ENCODE measurements around the gene RAB44.
"Not testable (repeated sequence)": the region's sequence is repeated elsewhere in the genome, so short reads cannot be mapped to it uniquely, and the experiment has no call there.

The RAB44 gene

GRCh38 chr6:36686668-36687513 is 10.7 kb upstream of the RAB44 start:
- DNase-seq, result no peak

DNA sequence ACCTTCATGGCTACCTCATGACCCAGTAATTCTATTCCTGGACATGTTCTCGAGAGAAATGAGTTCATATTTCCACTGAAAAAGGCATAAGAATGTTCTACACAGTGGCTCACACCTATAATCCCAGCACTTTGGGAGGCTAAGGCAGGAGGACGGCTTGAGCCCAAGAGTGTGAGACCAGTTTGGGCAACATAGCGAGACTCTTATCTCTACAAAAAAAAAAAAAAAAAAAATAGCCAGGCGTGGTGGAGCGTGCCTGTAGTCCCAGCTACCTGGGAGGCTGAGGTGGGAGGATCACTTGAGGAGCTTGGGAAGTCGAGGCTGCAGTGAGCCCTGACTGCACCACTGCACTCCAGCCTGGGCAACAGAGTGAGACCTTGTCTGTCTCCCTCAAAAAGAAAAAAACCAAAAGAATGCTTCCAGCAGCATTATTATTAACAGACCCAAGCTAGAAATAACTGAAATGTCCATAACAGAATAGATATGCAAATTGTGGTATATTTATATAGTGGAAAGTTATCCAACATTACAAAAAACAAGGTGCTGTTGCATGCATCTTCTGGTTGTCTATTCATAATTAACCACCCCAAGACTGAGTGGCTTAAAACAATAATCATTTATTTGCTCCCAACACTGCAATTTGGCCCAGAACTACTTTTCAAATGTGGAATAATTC is 9.4 kb upstream of the RAB44 start:
- DNase-seq, result no peak

GRCh38 chr6:36688739-36689075 is 8.9 kb upstream of the RAB44 start:
- DNase-seq, result no peak

GRCh38 chr6:36691011-36691410 is 6.6 kb upstream of the RAB44 start:
- DNase-seq, result no peak

DNA sequence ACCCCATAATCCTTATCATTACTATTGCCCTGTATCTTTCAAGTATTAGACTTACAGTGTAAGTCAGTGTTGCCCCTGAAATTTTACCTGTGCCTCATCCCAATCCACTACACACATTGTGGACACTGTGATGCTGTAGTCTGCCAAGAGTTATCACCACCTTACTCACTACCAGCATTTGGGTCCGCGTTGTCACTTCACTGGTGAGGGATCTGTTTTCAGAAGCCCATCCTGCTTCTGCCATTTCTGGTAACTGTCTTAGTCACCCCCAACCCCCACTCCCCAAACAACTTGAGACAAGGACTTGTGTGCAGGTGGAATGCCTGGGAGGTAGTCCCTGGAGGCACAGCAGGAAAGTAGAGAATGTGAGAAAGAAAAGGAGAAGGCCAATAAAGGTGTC is 6.0 kb upstream of the RAB44 start:
- no peak for DNase-seq

DNA sequence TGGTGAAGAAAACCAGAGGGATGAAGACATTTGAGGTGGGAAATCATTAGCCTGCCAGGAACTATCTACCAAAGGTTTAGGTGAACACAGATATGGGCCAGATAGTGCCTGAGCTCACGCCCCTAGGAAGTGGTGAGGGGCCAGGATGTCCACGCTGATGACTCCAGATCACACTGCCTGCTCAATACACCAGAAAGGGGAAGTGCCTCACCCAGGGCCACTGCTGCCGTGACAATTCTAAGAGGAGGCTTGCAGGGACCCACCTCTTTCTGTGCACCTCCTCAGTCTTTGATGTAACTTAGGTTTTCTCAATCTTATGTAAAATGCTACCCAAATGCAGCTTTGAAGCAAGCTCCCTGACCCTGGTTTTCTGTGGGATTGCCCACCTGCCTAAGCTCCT is 5.4 kb upstream of the RAB44 start:
- no peak for DNase-seq

DNA sequence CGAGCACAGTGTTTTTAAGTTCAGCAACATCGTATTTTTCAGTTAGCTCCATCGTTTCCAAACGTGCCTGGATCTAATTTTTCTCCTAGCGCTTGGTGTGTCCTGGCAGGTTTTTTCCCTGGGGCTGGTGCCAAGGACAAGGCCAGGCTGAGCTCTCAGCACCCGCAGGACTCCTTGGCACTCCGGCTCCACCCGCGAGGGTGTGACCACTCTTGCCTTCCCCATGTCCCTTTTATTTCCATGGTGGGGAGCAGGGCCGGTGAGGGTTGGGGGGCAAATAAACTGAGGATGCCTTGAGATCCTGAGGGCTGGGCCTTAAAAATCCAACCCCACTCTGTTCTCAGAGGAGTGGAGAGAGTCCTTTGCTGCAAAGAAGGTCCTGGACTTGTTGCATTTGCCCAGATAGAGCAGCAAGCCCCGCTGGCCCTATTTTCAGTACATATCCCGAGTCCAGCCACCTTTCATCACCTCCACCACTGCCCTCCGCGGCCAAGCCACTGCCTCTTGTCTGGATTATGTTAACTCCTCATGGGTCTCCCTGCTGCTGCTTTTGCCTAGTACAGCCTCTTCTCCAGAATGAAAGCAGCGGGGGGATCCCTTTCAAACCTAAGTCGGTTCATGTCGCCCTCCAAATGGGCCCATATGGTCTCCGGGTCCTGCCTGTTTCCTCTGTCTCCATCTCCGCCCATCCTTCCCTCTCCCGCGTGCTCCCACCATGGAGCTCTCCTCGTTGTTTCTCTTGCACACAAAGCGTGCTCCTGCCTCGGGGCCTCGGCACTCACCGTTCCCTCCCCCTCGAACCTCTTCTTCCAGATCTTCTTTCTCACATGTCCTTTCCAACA is 4.5 kb upstream of the RAB44 start:
- DNase-seq, result no peak

DNA sequence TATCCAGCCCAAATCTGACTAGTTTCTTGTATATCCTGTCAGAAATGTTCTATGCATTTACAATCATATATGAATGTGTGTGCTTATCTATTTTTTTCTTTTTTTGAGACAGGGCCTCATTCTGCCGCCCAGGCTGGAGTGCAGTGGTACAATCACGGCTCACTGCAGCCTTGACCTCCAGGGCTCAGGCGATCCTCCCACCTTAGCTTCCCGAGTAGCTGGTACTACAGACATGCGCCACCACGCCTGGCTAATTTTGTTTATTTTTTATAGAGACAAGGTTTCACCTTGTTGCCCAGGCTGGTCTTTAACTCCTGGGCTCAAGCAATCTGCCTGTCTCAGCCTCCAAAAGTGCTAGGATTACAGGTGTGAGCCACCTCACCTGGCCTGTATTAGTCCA is 3.0 kb upstream of the RAB44 start:
- DNase-seq, result no peak

DNA sequence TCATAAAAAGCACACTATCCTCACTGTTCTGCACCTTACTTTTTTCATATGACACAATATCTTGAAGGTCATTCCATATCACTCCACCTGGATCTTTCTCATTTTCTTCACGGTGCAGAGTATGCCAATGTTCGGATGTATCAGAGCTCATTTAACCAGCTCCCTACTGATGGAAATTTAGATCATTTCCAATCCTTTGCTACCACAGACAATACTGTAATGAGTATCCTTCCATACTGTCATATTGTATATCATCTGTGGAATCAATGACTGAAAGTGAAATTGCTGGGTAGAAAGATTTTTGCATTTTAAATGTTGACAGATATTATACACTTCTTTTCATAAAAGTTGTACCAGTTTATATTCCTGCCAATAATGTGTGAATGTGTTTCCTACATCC is 2.2 kb upstream of the RAB44 start:
- no peak for DNase-seq

GRCh38 chr6:36698196-36698595 is 570 bp downstream of the RAB44 start:
- DNase-seq, result no peak

DNA sequence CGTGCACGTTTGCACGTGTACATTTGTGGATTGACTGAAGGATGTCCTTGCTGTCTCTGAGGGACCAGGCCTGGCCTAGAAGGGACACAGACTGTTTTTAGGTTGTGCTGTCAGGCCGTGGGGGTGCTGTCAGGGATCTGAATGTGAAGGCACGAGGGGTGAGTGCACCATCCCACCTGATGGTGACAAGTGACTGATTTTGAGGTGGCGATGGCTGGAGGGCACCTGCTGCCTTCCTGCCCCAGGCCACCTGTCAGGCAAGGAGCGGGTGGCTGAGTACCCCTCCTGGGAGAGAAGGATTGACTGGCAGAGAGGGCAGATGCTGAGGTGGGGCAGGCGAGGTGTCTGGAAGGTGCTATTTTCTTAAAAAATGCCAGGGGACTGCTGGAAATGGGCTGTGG is 1.2 kb downstream of the RAB44 start:
- DNase-seq, result no peak

GRCh38 chr6:36699348-36699747 is 1.7 kb downstream of the RAB44 start:
- DNase-seq, result no peak

- DNase-seq, result no peak
Observed at GRCh38 chr6:36700071-36700812, 2.6 kb downstream of the RAB44 start.

GRCh38 chr6:36700831-36701230 is 3.2 kb downstream of the RAB44 start:
- DNase-seq, result no peak

DNA sequence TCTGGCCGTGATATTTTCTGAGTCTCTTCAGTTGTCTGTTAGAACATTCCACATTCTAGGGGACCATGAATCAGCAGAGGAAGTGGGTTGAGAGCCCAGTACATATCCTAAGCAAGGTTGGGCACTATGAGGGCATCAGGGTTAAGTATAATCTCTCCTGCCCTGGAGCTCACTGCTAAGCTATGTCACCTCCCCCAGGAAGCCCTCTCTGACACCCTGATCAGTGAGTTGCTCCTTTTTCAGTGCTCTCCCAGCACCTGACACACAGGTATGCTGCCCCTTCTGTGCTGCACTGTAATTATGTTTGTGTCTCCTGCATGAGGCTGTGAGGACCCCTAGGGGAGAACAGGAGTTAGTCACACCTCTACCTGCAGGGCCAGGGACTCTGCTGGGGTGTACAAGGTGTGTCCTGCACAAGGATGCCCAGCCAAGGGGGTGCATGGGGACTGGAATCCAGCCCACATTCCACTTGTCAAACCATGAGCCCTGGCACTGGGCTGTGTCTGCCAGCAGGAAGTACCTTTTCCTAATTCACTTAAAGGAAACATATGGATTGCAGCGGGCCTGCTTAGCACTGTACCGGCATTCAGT is 3.9 kb downstream of the RAB44 start:
- no peak for DNase-seq

- no peak for DNase-seq
Observed at GRCh38 chr6:36702656-36703055, 5.0 kb downstream of the RAB44 start.

GRCh38 chr6:36703081-36703606 is 5.5 kb downstream of the RAB44 start:
- no peak for DNase-seq

GRCh38 chr6:36703982-36704381 is 6.4 kb downstream of the RAB44 start:
- DNase-seq, result no peak

DNA sequence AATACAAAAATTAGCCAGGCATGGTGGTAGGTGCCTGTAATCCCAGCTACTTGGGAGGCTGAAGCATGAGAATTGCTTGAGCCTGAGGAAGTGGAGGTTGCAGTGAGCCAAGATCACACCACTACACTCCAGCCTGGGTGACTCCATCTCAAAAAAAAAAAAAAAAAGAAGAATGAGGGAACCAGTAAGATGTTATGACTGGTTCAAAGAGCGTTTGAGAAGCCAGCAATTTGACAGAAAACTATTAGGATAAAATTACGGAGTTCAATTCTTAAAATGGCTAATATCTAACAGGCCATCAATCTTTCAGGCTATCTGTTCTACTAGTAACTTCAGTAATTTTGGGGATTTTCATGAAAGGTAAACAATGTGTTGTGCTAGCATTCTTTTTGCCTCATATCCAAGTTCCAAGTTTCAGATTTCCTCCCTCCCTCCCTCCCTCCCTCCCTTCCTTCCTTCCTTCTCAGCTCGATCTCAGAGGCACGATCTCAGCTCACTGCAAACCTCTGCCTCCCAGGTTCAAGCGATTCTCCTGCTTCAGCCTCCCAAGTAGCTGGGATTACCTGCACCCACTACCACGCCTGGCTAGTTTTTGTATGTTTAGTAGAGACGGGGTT is 7.4 kb downstream of the RAB44 start:
- DNase-seq, result not testable (repeated sequence)

GRCh38 chr6:36706339-36706738 is 8.7 kb downstream of the RAB44 start:
- no peak for DNase-seq

DNA sequence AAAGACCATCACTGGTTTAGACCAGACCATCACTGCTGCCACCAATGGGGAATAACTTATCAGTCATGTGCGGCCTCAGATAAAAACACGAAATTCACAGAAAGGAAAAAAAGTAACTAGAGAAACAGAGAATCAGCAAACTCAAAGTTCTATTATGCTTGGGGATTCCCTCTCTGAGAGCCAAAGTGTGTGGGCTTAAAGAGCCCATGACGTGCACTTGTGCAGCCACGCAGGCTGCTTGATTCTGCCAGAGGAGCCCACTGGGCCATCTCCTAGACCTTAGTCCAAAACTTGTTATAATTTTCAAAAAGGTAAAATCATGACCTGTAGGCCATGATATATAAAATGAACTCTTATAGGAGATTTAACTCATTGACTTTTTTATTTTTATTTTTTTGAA is 15.2 kb downstream of the RAB44 start:
- DNase-seq, result no peak

DNA sequence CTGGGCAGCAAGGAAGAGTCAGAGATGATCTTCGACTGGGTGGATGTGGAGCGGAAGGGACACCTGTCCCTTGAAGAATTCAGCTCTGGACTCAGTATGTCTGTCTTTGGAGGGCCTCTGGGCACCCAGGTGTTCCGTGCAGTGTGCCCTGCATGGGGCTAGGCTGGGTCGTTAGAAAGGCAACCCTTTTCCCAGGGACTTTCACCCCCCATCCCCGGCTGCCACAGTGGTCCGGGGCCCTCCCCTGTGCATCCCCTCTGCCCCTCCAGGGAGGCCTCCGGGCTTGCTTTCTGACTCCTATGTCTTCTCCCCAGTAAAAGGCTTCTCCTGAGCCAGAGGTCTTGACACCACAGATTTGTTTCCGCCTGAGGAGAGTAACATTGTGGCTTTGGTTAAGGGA is 16.2 kb downstream of the RAB44 start:
- no peak for DNase-seq

Measured in activated naive CD4-positive, alpha-beta T cell treated with anti-CD3 and anti-CD28 coated beads, Interleukin-2, amount 50 U/mL, for 16 hours (primary cell).